HepG2 (cell line): ENCODE results near the gene HELZ2. TPM values are rescaled to one million over a fixed set of nuclear protein-coding genes. Genes with fewer than 3 reads are reported as not detected.
A peak's percentile ranks its signal among the peaks of the same experiment; 100 is the strongest.

Experiments used
- ATAC-seq: fragments of 200-7000 bp; cut with Tn5 transposase; 3 replicates; pipeline ENCODE4 v1.9.1; 2020; ENCODE audit warnings: mild to moderate bottlenecking, moderate library complexity
- BruUV-seq: library from RNA; stranded (reverse); fragments of 400-500 nt; replicated peaks from 2 replicates; lab custom pipeline; 2021; lab: Mats Ljungman, UMichigan
- CTCF ChIA-PET: fragments of 300-600 bp; formaldehyde crosslinking; extraction: SDS; loops from one replicate; lab custom pipeline; 2021; ENCODE audit warnings: low total read pairs, inconsistent platforms, low intra/inter-chr PET ratio; lab: Yijun Ruan, JAX
- POLR2A ChIA-PET: fragments of 350-600 bp; sonication (Branson Sonifier 250); formaldehyde crosslinking; loops from one replicate; lab custom pipeline; 2020; ENCODE audit warnings: antibody characterized with exemption, inconsistent platforms; lab: Yijun Ruan, JAX
- DNase-seq: peaks from one replicate; pipeline ENCODE4 v3.0.0-alpha.2; 2015; ENCODE audit warnings: low spot score
- FAIRE-seq: peaks from 3 replicates; lab custom pipeline; 2011; peaks lifted over from hg19 to GRCh38; lab: Jason Lieb, UNC
- H2AFZ ChIP-seq: one replicate; pipeline ENCODE4 v1.6.1; 2011; ENCODE audit warnings: low read length, inconsistent platforms
- H3K27ac ChIP-seq: fragments of 300-600 bp; 3 replicates; pipeline ENCODE4 v1.8.0; 2011; ENCODE audit warnings: mixed run types, mild to moderate bottlenecking, mixed read lengths, low read length, inconsistent platforms; ENCODE audit not compliant: insufficient read depth; ENCODE audit errors: extremely low read length
- H3K27me3 ChIP-seq, 2 experiments: fragments of 200-600 bp in 1 of 2; 2 replicates in 1 of 2; 3 replicates in 1 of 2; pipeline versions ENCODE4 v1.6.0 to v1.8.0; 2011; ENCODE audit warnings: low read length in 2 of 2, mild to moderate bottlenecking in 2 of 2, moderate library complexity in 2 of 2, inconsistent platforms in 1 of 2; ENCODE audit not compliant: insufficient read depth in 2 of 2, control insufficient read depth in 1 of 2
- H3K36me3 ChIP-seq, 2 experiments: fragments of 200-600 bp in 1 of 2; replicated peaks in 1 of 2; 2 replicates in 1 of 2; 3 replicates in 1 of 2; pipeline versions ENCODE4 v1.5.1 to v1.8.0; 2011; ENCODE audit warnings: low read length in 2 of 2, inconsistent platforms in 1 of 2; ENCODE audit not compliant: insufficient read depth in 2 of 2, control insufficient read depth in 1 of 2
- H3K4me1 ChIP-seq: 2 replicates; pipeline ENCODE4 v1.5.1; 2012; ENCODE audit warnings: low read length, inconsistent platforms; ENCODE audit not compliant: insufficient read depth
- H3K4me2 ChIP-seq: 2 replicates; pipeline ENCODE4 v1.6.0; 2011; ENCODE audit warnings: low read depth, low read length, inconsistent platforms
- H3K4me3 ChIP-seq, 3 experiments: fragments of 200-600 bp in 1 of 3; sonication (generic), shearing (Covaris generic) in 1 of 3; replicated peaks in 1 of 3; 2 replicates each; pipeline ENCODE4 v1.5.1; 2011 to 2016; ENCODE audit warnings: low read length in 3 of 3, inconsistent platforms in 2 of 3, low read depth in 2 of 3, mild to moderate bottlenecking in 2 of 3, control low read depth in 1 of 3, mixed read lengths in 1 of 3; ENCODE audit not compliant: insufficient read depth in 1 of 3
- H3K79me2 ChIP-seq: one replicate; pipeline ENCODE4 v1.6.1; 2011; ENCODE audit warnings: low read length, inconsistent platforms; ENCODE audit not compliant: insufficient read depth
- H3K9ac ChIP-seq: 2 replicates; pipeline ENCODE4 v1.6.0; 2011; ENCODE audit warnings: mild to moderate bottlenecking, low read depth, low read length, inconsistent platforms; ENCODE audit not compliant: insufficient read depth
- H3K9me3 ChIP-seq: 2 replicates; pipeline ENCODE4 v1.5.1; 2012; ENCODE audit warnings: mild to moderate bottlenecking, low read length
- H4K20me1 ChIP-seq: 2 replicates; pipeline ENCODE4 v1.6.0; 2011; ENCODE audit warnings: inconsistent platforms, mild to moderate bottlenecking, low read length, moderate library complexity; ENCODE audit not compliant: insufficient read depth
- FOSL2 ChIP-seq: sonication (generic); formaldehyde crosslinking; IDR thresholded peaks from 2 replicates; pipeline ENCODE4 v1.4.0; 2020; ENCODE audit warnings: missing genetic modification reagents
- FOXA3 ChIP-seq: IDR thresholded peaks from 2 replicates; pipeline ENCODE4 v1.6.1; 2016; ENCODE audit warnings: missing genetic modification reagents, missing compliant biosample characterization
- MXD4 ChIP-seq: IDR thresholded peaks from 2 replicates; pipeline ENCODE4 v1.6.1; 2016; ENCODE audit warnings: mild to moderate bottlenecking, missing biosample characterization, missing genetic modification reagents
- NONO ChIP-seq, 2 experiments: fragments of 450-650 bp in 1 of 2; sonication (generic) in 1 of 2; formaldehyde crosslinking in 1 of 2; IDR thresholded peaks in 1 of 2; conservative IDR thresholded peaks in 1 of 2; 2 replicates each; pipeline versions ENCODE4 v1.6.1 to v1.8.0; 2017 to 2022; ENCODE audit warnings: mild to moderate bottlenecking in 1 of 2, missing genetic modification reagents in 1 of 2, moderate library complexity in 1 of 2
- PAXIP1 ChIP-seq: sonication (generic); formaldehyde crosslinking; conservative IDR thresholded peaks from 2 replicates; pipeline ENCODE4 v1.4.0; 2020; ENCODE audit warnings: mild to moderate bottlenecking, missing genetic modification reagents, moderate library complexity
- PHF21A ChIP-seq: sonication (generic); formaldehyde crosslinking; IDR thresholded peaks from 2 replicates; pipeline ENCODE4 v1.5.0; 2020; ENCODE audit warnings: mild to moderate bottlenecking, missing genetic modification reagents
- PHF5A ChIP-seq: IDR thresholded peaks from one replicate; pipeline ENCODE4 v1.6.1; 2018; ENCODE audit warnings: low read depth, missing genetic modification reagents; ENCODE audit not compliant: unreplicated experiment
- POLR2AphosphoS2 ChIP-seq: IDR thresholded peaks from 2 replicates; pipeline ENCODE4 v1.6.1; 2011; ENCODE audit warnings: low read depth, low read length, improper control_type of control experiment
- RBM39 ChIP-seq: fragments of 200-400 bp; formaldehyde crosslinking; IDR thresholded peaks from one replicate; pipeline ENCODE4 v1.6.1; 2018; ENCODE audit warnings: antibody characterized with exemption, mild to moderate bottlenecking, low read depth, low read length; ENCODE audit not compliant: poor library complexity, severe bottlenecking
- SAP130 ChIP-seq: IDR thresholded peaks from 2 replicates; pipeline ENCODE4 v1.6.1; 2016; ENCODE audit warnings: low read depth
- ZBTB38 ChIP-seq: sonication (generic); formaldehyde crosslinking; IDR thresholded peaks from 2 replicates; pipeline ENCODE4 v1.5.1; 2020; ENCODE audit warnings: mild to moderate bottlenecking, missing genetic modification reagents
- ZNF343 ChIP-seq: sonication (generic); formaldehyde crosslinking; IDR thresholded peaks from 2 replicates; pipeline ENCODE4 v1.4.0; 2020; ENCODE audit warnings: mild to moderate bottlenecking, missing genetic modification reagents
- ZNF615 ChIP-seq: sonication (generic); formaldehyde crosslinking; IDR thresholded peaks from 2 replicates; pipeline ENCODE4 v1.5.0; 2020; ENCODE audit warnings: mild to moderate bottlenecking, missing genetic modification reagents, borderline replicate concordance
- WGBS: methylation state at CpG from one replicate; pipeline ENCODE4 v1.1.6; 2017; ENCODE audit warnings: low lambda C conversion rate; 5-methylcytosine and 5-hydroxymethylcytosine counted together
- in situ Hi-C: cut with HindIII; loops from 2 replicates; pipeline ENCODE4 v1.10.0; 2017; ENCODE audit warnings: low pct_unique_long_range_greater_than_20kb; ENCODE audit not compliant: extremely low pct_ligation_motif_present
- intact Hi-C: fragments of 100-400 bp; cut with micrococcal nuclease; formaldehyde crosslinking; loops from one replicate; pipeline ENCODE4 v1.10.0; 2022; ENCODE audit not compliant: unreplicated experiment
- polyA plus RNA-seq, 8 experiments: library from polyadenylated mRNA; depleted of rRNA in 3 of 8; stranded (reverse) in 7 of 8; unstranded in 1 of 8; fragments of >200 nt; fragmentation: Illumina TruSeq in 4 of 8; extraction: Trizol in 4 of 8; gene quantifications; 2 replicates each; pipeline versions ENCODE4 v1.2.1 to v1.2.3, GENCODE V29; 2011 to 2016; ENCODE audit warnings: low read depth in 4 of 8, missing spikeins in 1 of 8, mixed read lengths in 1 of 8; ENCODE audit not compliant: insufficient read depth in 1 of 8
- total RNA-seq, 5 experiments: library from RNA; depleted of rRNA; stranded (reverse); fragments of >200 nt; fragmentation: Illumina TruSeq; extraction: Trizol; gene quantifications; 2 replicates each; pipeline ENCODE4 v1.2.3, GENCODE V29; 2016; ENCODE audit warnings: low read depth in 1 of 5
- TF ChIP-seq, protein P1 (sequence below): sonication (generic); formaldehyde crosslinking; IDR thresholded peaks from 2 replicates; pipeline ENCODE4 v1.4.0; 2020; ENCODE audit warnings: missing genetic modification reagents
- TF ChIP-seq, protein P2 (sequence below): sonication (generic); formaldehyde crosslinking; IDR thresholded peaks from 2 replicates; pipeline ENCODE4 v1.4.0; 2020; ENCODE audit warnings: missing genetic modification reagents

The HELZ2 gene
- total and polyA plus RNA-seq, 2 of the 13 experiments (the other 11 are each of a cell fraction or from before 2014, with no cell fraction given): 9.6 to 10.1 TPM

DNA sequence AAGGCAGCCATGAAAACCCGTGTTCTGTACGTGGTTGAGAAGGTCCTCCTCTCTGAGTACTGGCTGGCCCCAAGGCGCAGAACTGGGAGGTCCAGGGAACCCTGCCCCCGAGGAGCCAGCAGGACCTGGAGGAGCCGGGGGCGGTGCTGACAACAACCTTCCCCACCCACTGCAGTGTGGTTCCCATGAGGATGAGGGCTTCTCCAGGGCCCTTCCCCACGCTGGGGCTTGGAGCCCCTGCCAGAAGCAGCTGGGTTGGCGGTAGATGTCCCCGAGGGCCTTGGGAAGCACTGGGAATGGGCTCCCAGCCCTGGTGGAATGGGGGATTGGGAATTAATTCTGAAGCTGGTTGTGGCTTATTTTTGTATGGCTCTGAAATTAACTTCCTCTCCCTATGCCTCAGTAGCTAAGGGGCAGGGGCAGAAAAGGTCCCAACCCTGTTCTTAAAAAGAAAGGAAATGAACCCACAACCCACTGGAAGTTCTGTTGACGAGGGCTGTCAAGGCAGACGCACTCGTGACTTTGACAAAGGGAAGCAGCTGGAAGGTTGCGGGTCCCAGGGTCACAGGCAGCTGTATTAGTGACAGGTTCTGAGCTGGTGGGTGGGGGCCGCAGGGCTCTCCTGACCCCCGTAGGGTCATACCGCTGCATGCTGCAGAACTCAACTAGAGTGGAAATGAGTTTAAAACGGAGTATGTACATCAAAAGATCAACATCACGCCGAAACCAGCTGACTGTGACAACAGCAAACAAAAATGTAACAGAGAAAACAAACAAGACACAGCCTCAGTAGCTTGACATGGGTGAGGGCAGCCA lies 13.9 kb upstream of the HELZ2 start:
- Histone ChIP-seq H3K4me3 (no peak overlapping the region), H3K27ac (no peak overlapping the region), H3K4me2 (no peak overlapping the region), H3K9ac (no peak overlapping the region), H3K36me3 (peaks cover 15 to 18% of the 10 kb centered on the region in 2 experiments; a peak in 4 of 5 replicates), H2AFZ (no peak overlapping the region), H3K79me2 (no peaks in the 10 kb centered on the region), H3K4me1 (peaks cover 25% of the 10 kb centered on the region), H3K9me3 (no peaks in the 10 kb centered on the region), H4K20me1 (no peaks in the 10 kb centered on the region), H3K27me3 (peaks cover 0 to 3% of the 10 kb centered on the region in 2 experiments; a peak in 2 of 5 replicates)
- no peak for DNase-seq
- ChIA-PET POLR2A (interaction anchor here (1.0 to 1.3 kb wide), 2 partner anchors 14 to 39 kb away, joined by 4 read pairs; partner anchors contain the start of genes GMEB2 and HELZ2), CTCF (no interaction called here)
- peak; percentile 4 for FAIRE-seq
- TSS peak; percentile 52 for BruUV-seq
- in situ Hi-C loops: no loop called here
- WGBS: 73% methylated on average over 19 of the region's 19 CpGs
- intact Hi-C loops: no loop called here
- no peak for ATAC-seq
- TF ChIP-seq PAXIP1 (CRISPR knock-in tag) (0 out of 2 replicates have a peak, but pooled peaks have one; percentile 27), ZNF615 (CRISPR knock-in tag) (no peak), FOSL2 (CRISPR knock-in tag) (0 out of 2 replicates have a peak, but pooled peaks have one; percentile 8), PHF5A (no peak), PHF21A (CRISPR knock-in tag) (0 out of 2 replicates have a peak, but pooled peaks have one; percentile 18), NONO (IDR thresholded peaks at IDR 0.05) (no peak), NONO (CRISPR knock-in tag; conservative IDR thresholded peaks at IDR 0.05) (0 out of 2 replicates have a peak, but pooled peaks have one; percentile 26), ZBTB38 (CRISPR knock-in tag) (peak; percentile 75; the same call in 1 of the 2 replicates), FOXA3 (CRISPR knock-in tag) (peak; percentile 18; the same call in 1 of the 2 replicates), POLR2AphosphoS2 (no peak), SAP130 (peak; percentile 42; the same call in 1 of the 2 replicates), MXD4 (CRISPR knock-in tag) (no peak), RBM39 (no peak), ZNF343 (no peak)
- TF ChIP-seq, protein P1, sequence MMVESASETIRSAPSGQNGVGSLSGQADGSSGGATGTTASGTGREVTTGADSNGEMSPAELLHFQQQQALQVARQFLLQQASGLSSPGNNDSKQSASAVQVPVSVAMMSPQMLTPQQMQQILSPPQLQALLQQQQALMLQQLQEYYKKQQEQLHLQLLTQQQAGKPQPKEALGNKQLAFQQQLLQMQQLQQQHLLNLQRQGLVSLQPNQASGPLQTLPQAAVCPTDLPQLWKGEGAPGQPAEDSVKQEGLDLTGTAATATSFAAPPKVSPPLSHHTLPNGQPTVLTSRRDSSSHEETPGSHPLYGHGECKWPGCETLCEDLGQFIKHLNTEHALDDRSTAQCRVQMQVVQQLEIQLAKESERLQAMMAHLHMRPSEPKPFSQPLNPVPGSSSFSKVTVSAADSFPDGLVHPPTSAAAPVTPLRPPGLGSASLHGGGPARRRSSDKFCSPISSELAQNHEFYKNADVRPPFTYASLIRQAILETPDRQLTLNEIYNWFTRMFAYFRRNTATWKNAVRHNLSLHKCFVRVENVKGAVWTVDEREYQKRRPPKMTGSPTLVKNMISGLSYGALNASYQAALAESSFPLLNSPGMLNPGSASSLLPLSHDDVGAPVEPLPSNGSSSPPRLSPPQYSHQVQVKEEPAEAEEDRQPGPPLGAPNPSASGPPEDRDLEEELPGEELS (CRISPR knock-in tag): 0 out of 2 replicates have a peak, but pooled peaks have one; percentile 18
- TF ChIP-seq, protein P2, sequence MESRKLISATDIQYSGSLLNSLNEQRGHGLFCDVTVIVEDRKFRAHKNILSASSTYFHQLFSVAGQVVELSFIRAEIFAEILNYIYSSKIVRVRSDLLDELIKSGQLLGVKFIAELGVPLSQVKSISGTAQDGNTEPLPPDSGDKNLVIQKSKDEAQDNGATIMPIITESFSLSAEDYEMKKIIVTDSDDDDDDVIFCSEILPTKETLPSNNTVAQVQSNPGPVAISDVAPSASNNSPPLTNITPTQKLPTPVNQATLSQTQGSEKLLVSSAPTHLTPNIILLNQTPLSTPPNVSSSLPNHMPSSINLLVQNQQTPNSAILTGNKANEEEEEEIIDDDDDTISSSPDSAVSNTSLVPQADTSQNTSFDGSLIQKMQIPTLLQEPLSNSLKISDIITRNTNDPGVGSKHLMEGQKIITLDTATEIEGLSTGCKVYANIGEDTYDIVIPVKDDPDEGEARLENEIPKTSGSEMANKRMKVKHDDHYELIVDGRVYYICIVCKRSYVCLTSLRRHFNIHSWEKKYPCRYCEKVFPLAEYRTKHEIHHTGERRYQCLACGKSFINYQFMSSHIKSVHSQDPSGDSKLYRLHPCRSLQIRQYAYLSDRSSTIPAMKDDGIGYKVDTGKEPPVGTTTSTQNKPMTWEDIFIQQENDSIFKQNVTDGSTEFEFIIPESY (CRISPR knock-in tag): peak; percentile 80
